ENCODE data around the gene CCNK.

- TF ChIP-seq, protein P1, sequence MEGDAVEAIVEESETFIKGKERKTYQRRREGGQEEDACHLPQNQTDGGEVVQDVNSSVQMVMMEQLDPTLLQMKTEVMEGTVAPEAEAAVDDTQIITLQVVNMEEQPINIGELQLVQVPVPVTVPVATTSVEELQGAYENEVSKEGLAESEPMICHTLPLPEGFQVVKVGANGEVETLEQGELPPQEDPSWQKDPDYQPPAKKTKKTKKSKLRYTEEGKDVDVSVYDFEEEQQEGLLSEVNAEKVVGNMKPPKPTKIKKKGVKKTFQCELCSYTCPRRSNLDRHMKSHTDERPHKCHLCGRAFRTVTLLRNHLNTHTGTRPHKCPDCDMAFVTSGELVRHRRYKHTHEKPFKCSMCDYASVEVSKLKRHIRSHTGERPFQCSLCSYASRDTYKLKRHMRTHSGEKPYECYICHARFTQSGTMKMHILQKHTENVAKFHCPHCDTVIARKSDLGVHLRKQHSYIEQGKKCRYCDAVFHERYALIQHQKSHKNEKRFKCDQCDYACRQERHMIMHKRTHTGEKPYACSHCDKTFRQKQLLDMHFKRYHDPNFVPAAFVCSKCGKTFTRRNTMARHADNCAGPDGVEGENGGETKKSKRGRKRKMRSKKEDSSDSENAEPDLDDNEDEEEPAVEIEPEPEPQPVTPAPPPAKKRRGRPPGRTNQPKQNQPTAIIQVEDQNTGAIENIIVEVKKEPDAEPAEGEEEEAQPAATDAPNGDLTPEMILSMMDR (IDR thresholded peaks at IDR 0.05) = no peak
- no peak for TF ChIP-seq POLR2A (IDR thresholded peaks at IDR 0.05)
- no peak for TF ChIP-seq EP300 (IDR thresholded peaks at IDR 0.05)
Observed at GRCh38 chr14:99539491-99539890, 58.3 kb downstream of the CCNK start.

All from tibial nerve (tissue), 4 donors.